ENCODE measurements around the gene SLC23A1. TPM values are rescaled to one million over a fixed set of nuclear protein-coding genes. Genes with fewer than 3 reads are reported as not detected.
A peak's percentile ranks its signal among the peaks of the same experiment; 100 is the strongest.

Gene SLC23A1
- total and polyA plus RNA-seq, 9 of the 15 experiments (the other 6 are each of a cell fraction or from before 2014, with no cell fraction given) = 0.03 to 0.20 (median 0.05) TPM; not detected in 5

DNA sequence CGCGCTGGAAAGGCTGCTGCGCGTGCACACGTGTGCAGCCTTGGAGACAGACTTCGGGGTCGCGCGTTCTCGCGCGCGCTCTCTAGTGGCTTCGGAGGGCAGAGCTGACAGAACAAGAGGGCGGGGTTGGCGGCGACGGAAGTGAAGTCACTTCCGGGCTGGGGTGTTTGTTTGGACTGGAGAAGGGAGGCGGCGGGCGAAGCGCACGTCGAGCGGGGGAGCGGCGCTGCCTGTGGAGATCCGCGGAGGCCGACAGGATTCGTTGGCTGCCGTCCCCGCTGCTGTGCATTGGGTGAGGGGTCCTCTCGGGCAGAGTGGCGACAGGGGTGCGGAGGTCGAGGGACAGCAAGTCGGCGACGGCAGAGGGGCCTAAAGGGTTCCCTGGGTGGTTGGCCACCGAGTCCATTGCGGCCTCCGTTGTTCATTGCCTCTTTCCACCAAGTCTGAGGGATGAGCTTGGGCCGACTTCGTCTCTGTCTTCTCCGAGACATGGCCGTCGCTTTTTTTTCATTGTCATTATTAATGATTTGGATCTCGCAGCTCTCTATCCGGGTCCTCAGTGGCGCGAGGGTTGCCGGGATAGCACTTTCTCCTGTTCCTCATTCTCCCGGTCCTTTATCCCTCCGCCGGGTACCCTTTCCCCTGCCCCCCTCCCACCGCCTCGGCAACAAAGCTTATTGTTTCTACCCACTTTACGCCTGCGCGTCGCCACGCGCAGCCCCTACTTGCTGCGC is 41.2 kb downstream of the SLC23A1 start, which contains the start of gene PAIP2 (continued):
- TF ChIP-seq, protein P1, sequence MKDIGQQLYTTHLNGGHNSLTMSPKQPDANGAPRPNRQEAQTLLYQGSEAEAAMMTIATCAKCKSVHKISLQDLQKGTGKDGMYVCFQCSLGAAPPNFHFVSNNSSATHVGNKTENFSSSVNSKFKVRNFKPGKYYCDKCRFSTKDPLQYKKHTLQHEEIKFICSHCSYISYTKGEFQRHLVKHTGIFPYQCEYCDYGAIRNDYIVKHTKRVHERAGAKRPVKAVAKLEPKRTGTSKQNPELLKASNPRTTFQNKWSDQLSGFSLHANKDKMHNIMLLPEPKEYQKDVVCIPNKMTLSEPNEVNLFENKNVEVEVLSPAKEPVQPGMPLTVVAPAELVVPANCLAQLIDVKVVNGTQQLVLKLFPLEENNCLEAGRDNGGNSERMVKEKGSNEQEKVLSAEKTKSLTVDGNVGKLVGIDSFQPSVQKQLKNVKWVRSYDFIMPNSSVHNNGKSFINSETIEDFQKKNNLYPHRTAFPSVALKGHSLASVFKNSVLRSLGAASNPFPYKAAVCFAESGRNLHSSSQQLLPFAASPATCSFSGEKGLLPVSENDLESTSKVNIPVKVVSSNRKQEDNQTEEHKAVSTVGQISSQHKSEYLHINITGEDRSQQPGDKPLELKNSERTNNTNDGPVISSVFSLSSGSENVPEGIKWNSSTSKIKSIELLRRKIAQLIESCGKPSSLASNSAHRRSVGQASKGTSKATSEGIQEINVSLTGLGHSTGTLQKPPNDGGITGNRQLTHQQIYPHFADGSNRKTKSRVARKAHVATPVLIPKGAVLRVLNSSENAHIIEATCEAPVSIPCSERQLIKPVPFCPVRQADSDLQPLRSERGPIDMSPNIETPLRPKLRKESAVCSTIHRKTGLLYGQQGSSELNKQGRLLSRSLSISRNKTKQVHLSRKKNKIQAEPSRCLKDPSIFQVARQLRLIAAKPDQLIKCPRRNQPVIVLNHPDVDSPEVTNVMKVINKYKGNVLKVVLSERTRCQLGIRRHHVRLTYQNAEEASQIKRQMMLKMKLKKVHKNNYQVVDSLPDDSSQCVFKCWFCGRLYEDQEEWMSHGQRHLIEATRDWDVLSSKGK (CRISPR knock-in tag; IDR thresholded peaks at IDR 0.05) = no peak
- TF ChIP-seq ZNF354B (CRISPR knock-in tag; IDR thresholded peaks at IDR 0.05) (no peak), RBM39 (optimal IDR thresholded peaks at IDR 0.05; ENCODE audit: low read depth, low read length) (no peak), ZNF785 (CRISPR knock-in tag; IDR thresholded peaks at IDR 0.05) (no peak), YY1 (IDR thresholded peaks at IDR 0.05; ENCODE audit: borderline replicate concordance in 1 of 3, control insufficient read depth in 1 of 3, extremely low read depth in 1 of 3, insufficient read depth in 3 of 3, insufficient read length in 1 of 3, insufficient replicate concordance in 2 of 3, low read depth in 1 of 3, low read length in 2 of 3) (peak in 2 of 3 experiments; percentile 53 to 64), CBFA2T2 (conservative IDR thresholded peaks at IDR 0.05) (peak; percentile 12; the same call in 1 of the 2 replicates), NFIX (CRISPR knock-in tag; IDR thresholded peaks at IDR 0.05; ENCODE audit: low read depth) (no peak), POLR2G (IDR thresholded peaks at IDR 0.05; ENCODE audit: low read depth, low read length) (peak; percentile 98), ZNF3 (CRISPR knock-in tag; IDR thresholded peaks at IDR 0.05) (no peak), MBD2 (IDR thresholded peaks at IDR 0.05; ENCODE audit: borderline replicate concordance, low read depth) (peak; percentile 84)
- TF ChIP-seq, protein P2, sequence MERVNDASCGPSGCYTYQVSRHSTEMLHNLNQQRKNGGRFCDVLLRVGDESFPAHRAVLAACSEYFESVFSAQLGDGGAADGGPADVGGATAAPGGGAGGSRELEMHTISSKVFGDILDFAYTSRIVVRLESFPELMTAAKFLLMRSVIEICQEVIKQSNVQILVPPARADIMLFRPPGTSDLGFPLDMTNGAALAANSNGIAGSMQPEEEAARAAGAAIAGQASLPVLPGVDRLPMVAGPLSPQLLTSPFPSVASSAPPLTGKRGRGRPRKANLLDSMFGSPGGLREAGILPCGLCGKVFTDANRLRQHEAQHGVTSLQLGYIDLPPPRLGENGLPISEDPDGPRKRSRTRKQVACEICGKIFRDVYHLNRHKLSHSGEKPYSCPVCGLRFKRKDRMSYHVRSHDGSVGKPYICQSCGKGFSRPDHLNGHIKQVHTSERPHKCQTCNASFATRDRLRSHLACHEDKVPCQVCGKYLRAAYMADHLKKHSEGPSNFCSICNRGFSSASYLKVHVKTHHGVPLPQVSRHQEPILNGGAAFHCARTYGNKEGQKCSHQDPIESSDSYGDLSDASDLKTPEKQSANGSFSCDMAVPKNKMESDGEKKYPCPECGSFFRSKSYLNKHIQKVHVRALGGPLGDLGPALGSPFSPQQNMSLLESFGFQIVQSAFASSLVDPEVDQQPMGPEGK (CRISPR knock-in tag; IDR thresholded peaks at IDR 0.05; ENCODE audit: borderline replicate concordance) = no peak
- TF ChIP-seq, protein P3, sequence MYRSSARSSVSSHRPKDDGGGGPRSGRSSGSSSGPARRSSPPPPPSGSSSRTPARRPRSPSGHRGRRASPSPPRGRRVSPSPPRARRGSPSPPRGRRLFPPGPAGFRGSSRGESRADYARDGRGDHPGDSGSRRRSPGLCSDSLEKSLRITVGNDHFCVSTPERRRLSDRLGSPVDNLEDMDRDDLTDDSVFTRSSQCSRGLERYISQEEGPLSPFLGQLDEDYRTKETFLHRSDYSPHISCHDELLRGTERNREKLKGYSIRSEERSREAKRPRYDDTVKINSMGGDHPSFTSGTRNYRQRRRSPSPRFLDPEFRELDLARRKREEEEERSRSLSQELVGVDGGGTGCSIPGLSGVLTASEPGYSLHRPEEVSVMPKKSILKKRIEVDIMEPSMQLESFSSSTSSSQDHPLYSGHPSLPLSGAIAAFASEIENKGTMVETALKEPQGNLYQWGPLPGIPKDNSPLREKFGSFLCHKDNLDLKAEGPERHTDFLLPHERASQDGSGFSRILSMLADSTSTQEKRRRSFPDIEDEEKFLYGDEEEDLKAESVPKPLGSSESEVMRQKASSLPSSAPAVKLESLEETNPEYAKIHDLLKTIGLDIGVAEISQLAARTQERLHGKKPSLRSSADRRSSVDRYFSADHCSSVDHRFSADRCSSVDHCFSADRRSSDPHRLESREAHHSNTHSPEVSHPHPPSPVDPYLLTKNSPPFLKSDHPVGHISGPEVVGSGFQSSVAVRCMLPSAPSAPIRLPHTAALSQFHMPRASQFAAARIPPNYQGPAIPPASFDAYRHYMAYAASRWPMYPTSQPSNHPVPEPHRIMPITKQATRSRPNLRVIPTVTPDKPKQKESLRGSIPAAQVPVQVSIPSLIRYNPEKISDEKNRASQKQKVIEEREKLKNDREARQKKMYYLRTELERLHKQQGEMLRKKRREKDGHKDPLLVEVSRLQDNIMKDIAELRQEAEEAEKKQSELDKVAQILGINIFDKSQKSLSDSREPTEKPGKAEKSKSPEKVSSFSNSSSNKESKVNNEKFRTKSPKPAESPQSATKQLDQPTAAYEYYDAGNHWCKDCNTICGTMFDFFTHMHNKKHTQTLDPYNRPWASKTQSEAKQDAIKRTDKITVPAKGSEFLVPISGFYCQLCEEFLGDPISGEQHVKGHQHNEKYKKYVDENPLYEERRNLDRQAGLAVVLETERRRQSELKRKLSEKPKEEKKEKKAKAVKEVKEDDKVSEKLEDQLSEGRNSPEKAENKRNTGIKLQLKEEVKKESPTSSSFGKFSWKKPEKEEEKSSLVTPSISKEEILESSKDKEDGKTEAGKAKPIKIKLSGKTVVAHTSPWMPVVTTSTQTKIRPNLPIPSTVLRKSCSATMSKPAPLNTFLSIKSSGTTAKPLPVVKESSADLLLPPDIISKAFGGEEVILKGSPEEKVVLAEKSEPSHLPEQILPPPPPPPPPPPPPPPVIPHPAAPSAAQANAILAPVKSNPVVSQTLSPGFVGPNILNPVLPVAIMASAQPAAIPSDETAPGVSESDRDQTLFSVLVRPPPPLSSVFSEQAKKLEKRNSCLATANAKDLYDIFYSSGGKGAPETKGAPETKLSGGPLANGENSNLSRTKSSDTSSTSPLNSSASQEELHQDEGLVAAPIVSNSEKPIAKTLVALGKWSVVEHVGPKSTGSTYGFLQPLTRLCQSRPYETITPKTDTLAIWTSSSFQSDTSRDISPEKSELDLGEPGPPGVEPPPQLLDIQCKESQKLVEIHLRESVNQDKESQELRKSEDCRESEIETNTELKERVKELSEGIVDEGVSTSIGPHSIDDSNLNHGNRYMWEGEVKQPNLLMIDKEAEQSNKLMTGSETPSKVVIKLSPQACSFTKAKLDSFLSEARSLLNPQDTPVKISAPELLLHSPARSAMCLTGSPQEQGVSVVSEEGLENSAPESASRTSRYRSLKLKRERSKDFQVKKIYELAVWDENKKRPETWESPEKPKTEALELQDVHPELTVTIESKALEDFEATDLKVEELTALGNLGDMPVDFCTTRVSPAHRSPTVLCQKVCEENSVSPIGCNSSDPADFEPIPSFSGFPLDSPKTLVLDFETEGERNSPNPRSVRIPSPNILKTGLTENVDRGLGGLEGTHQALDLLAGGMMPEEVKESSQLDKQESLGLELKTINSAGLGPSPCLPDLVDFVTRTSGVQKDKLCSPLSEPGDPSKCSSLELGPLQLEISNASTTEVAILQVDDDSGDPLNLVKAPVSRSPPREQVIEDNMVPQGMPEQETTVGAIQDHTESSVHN (IDR thresholded peaks at IDR 0.05; ENCODE audit: borderline replicate concordance in 1 of 2, low read depth in 1 of 2) = no peak; a peak in 1 of 4 replicates
